Kidney epithelial cell (primary cell): ENCODE results near the gene MOB3C. TPM values are rescaled to one million over a fixed set of nuclear protein-coding genes. Genes with fewer than 3 reads are reported as not detected.

Experiments used
- DNase-seq: peaks from one replicate; pipeline ENCODE4 v3.0.0-alpha.2; 2010; ENCODE audit warnings: low read depth
- H3K27me3 ChIP-seq: 2 replicates; pipeline ENCODE4 v1.6.0; 2011; ENCODE audit warnings: low read length; ENCODE audit not compliant: control insufficient read depth, insufficient read depth
- H3K36me3 ChIP-seq: 2 replicates; pipeline ENCODE4 v1.5.1; 2011; ENCODE audit warnings: low read length; ENCODE audit not compliant: control insufficient read depth, insufficient read depth
- H3K4me3 ChIP-seq: 2 replicates; pipeline ENCODE4 v1.5.1; 2011; ENCODE audit warnings: low read depth, mild to moderate bottlenecking, control low read depth, low read length
- total RNA-seq: library from RNA; depleted of rRNA; stranded (reverse); fragments of >200 nt; gene quantifications from 2 replicates; pipeline ENCODE4 v1.2.3, GENCODE V29; 2015
- TF ChIP-seq, protein P1 (sequence below): IDR thresholded peaks from 2 replicates; pipeline ENCODE4 v1.5.1; 2011; ENCODE audit warnings: mild to moderate bottlenecking, moderate library complexity, low read length, control low read depth, inconsistent platforms; ENCODE audit not compliant: insufficient read depth, poor library complexity, severe bottlenecking

The MOB3C gene
- total RNA-seq, 1 donor from 2014 or later, result 9.0 TPM

DNA sequence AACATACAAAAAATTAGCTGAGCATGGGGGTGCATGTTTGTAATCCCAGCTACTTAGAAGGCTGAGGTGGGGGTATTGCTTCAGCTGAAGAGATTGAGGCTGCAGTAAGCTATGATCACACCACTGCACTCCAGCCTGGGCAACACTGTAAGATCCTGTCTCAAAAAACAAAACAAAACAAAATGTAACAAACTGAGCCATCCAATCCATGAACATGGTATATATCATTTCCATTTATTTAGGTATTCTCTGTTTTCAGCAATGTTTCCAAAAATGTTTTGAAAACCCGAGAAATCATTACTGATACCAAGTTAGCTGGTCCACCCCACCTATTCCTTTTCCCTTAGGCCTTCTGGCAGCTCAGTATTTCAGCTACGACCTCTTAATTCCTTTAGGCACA lies 33.2 kb upstream of the MOB3C start:
- Histone ChIP-seq H3K27me3 (no peaks in the 10 kb centered on the region), H3K4me3 (no peak overlapping the region), H3K36me3 (no peaks in the 10 kb centered on the region)
- no peak for DNase-seq
- TF ChIP-seq, protein P1, sequence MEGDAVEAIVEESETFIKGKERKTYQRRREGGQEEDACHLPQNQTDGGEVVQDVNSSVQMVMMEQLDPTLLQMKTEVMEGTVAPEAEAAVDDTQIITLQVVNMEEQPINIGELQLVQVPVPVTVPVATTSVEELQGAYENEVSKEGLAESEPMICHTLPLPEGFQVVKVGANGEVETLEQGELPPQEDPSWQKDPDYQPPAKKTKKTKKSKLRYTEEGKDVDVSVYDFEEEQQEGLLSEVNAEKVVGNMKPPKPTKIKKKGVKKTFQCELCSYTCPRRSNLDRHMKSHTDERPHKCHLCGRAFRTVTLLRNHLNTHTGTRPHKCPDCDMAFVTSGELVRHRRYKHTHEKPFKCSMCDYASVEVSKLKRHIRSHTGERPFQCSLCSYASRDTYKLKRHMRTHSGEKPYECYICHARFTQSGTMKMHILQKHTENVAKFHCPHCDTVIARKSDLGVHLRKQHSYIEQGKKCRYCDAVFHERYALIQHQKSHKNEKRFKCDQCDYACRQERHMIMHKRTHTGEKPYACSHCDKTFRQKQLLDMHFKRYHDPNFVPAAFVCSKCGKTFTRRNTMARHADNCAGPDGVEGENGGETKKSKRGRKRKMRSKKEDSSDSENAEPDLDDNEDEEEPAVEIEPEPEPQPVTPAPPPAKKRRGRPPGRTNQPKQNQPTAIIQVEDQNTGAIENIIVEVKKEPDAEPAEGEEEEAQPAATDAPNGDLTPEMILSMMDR, result no peak

- Histone ChIP-seq H3K36me3 (no peaks in the 10 kb centered on the region), H3K4me3 (no peak overlapping the region), H3K27me3 (no peaks in the 10 kb centered on the region)
- DNase-seq, result no peak
- TF ChIP-seq, protein P1, result no peak
These were observed 31.0 kb upstream of the MOB3C start for GRCh38 chr1:46647611-46648010.

- Histone ChIP-seq H3K27me3 (no peaks in the 10 kb centered on the region), H3K36me3 (no peaks in the 10 kb centered on the region), H3K4me3 (no peak overlapping the region)
- no peak for DNase-seq
- TF ChIP-seq, protein P1, result no peak
These were observed 30.2 kb upstream of the MOB3C start for GRCh38 chr1:46646844-46647243.

GRCh38 chr1:46646331-46646730 lies 29.7 kb upstream of the MOB3C start:
- no peaks in the 10 kb centered on the region for H3K27me3 ChIP-seq
- H3K36me3 ChIP-seq, result no peaks in the 10 kb centered on the region
- H3K4me3 ChIP-seq, result no peak overlapping the region
- TF ChIP-seq, protein P1, result no peak
- no peak for DNase-seq

GRCh38 chr1:46645815-46646214 lies 29.2 kb upstream of the MOB3C start:
- DNase-seq, result no peak

DNA sequence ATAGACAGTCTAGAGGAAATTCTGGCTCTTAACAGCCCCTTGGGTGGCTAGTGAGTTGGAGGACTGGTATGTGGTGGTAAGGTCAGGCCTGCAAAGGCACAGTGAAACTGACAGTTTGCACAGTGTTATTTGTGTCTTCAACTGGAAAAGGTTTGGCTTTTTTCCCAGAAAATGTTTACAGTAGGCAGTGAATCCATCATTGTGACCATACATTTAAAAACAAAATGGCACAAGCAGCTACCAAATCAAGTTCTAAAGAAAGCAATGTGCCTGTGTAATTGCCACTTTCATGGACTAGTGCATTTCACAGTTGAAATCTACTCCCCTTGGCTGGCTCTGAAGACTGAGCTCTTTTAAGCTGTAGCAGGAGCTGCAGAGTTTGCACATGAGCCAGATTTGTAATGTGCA lies 26.8 kb upstream of the MOB3C start:
- Histone ChIP-seq H3K27me3 (no peaks in the 10 kb centered on the region), H3K36me3 (no peaks in the 10 kb centered on the region), H3K4me3 (no peak overlapping the region)
- peak; percentile 63 for DNase-seq
- TF ChIP-seq, protein P1, result no peak

More at GRCh38 chr1:46645815-46646214, 29.2 kb upstream of the MOB3C start:
- H3K4me3 ChIP-seq, result no peak overlapping the region
- TF ChIP-seq, protein P1, result no peak
- no peaks in the 10 kb centered on the region for H3K27me3 ChIP-seq
- no peaks in the 10 kb centered on the region for H3K36me3 ChIP-seq
